Ectodermal cell (in vitro differentiated cells): ENCODE results near the gene NELFA.
"Not testable (repeated sequence)": the region's sequence is repeated elsewhere in the genome, so short reads cannot be mapped to it uniquely, and the experiment has no call there.

Experiments used
- H3K27ac ChIP-seq: 2 replicates; pipeline ENCODE4 v1.7.0; 2013; ENCODE audit warnings: mild to moderate bottlenecking, low read depth, low read length; ENCODE audit not compliant: insufficient read depth, poor library complexity, severe bottlenecking
- H3K27me3 ChIP-seq: 2 replicates; pipeline ENCODE4 v1.7.0; 2013; ENCODE audit warnings: mild to moderate bottlenecking, low read length; ENCODE audit not compliant: insufficient read depth, control insufficient read depth, poor library complexity, severe bottlenecking
- H3K36me3 ChIP-seq: one replicate; pipeline ENCODE4 v1.7.0; 2013; ENCODE audit warnings: low read length; ENCODE audit not compliant: control insufficient read depth, insufficient read depth
- H3K4me1 ChIP-seq: one replicate; pipeline ENCODE4 v1.7.0; 2013; ENCODE audit warnings: low read length; ENCODE audit not compliant: control insufficient read depth, insufficient read depth
- H3K4me3 ChIP-seq: 2 replicates; pipeline ENCODE4 v1.7.0; 2013; ENCODE audit warnings: low read depth, low read length, control low read depth; ENCODE audit not compliant: insufficient read depth
- H3K9me3 ChIP-seq: 2 replicates; pipeline ENCODE4 v1.7.0; 2013; ENCODE audit warnings: mild to moderate bottlenecking, low read length, moderate library complexity; ENCODE audit not compliant: control insufficient read depth
- WGBS, 2 experiments: methylation state at CpG; one replicate each; pipeline ENCODE4 v1.1.7; 2013; ENCODE audit warnings: missing lambda C conversion rate in 2 of 2; 5-methylcytosine and 5-hydroxymethylcytosine counted together

NELFA gene

DNA sequence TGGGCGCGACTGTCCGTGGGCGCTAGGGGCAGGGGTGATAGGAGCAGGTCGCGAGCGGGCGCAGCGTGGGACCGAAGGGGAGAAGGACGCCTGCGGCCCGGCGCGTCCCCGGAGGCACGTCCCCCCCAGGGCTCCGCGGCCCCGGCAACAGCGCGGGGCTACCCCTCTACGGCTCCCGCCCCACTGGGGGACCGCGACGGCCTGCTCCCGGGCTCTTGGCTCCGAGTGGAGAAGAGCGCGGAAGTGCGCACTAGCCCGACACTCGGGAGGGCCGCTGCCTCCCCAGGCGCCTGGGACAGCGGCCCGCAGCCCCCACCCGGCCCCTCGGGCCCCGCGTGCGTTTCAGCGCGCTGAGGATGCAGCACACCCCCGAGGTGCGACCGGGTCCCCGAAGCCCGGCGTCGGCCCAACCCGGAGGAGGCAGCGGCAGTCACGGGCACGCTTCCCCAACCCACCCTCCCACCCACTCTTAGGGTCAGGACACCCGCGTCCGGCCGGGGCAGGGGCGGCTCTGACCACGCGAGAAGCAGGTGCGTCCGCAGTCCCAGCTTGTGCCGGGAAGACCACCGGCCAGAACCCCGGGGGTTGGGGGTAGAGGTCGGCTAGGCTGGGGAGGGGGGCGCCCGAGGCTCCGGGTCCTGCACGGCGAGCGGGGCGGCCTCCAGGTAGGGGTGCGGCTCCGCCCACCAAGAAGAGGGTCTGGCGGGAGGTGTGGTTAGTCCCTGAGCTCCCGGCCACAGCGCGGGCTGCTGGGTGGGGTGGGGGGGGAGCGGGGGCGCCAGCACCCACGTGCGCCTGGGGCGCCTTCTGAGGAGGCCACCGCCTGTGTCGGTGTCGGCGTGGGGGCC lies 31.8 kb upstream of the NELFA start:
- Histone ChIP-seq H3K4me1 (no peaks in the 10 kb centered on the region), H3K4me3 (peak overlapping the region; percentile 74), H3K27ac (no peak overlapping the region), H3K36me3 (peaks cover 6% of the 10 kb centered on the region), H3K27me3 (peaks cover 57% of the 10 kb centered on the region), H3K9me3 (no peaks in the 10 kb centered on the region)
- WGBS, 2 experiments: 11 to 12% methylated on average over 91 of the region's 91 CpGs

DNA sequence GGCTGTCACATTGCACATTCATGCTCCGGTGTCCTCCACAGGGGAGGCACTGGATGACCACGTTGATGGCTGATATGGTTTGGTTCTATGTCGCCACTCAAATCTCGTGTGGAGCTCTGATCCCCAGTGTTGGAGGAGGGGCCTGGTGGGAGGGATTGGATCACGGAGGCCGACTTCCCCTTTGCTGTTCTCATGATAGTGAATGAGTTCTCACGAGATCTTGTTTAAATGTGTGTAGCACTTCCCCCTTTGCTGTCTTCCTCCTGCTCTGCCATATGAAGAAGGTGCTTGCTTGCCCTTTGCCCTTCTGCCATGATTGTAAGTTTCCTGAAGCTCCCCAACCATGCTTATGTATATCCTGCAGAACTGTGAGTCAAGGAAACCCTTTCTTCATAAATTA lies 28.1 kb upstream of the NELFA start:
- Histone ChIP-seq H3K36me3 (no peaks in the 10 kb centered on the region), H3K4me3 (no peak overlapping the region), H3K4me1 (no peaks in the 10 kb centered on the region), H3K9me3 (no peaks in the 10 kb centered on the region), H3K27me3 (peaks cover 52% of the 10 kb centered on the region), H3K27ac (no peak overlapping the region)
- WGBS, 2 experiments: 79 to 86% methylated on average over 7 of the region's 7 CpGs

DNA sequence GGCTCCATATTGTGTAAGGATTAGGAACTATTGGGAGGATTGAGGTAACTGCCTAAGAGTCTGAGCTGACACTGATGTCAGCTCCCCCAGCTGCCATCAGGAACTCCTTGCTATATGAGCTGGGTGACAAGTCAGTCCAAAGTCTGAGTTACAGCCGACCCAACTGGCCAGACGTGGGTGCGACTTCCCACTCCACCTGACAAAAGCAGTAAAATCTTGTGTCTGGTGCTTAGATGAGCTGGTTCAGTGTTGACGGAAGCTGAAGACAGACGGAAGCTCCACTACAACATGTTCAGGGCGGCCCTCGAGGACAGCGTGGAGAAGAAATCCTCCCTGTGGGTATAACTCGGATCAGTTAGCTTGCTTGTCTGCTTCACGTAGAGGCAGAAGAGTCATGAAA lies 27.6 kb upstream of the NELFA start:
- Histone ChIP-seq H3K36me3 (no peaks in the 10 kb centered on the region), H3K27ac (no peak overlapping the region)
- WGBS, 2 experiments: 89 to 91% methylated on average over 10 of the region's 10 CpGs

DNA sequence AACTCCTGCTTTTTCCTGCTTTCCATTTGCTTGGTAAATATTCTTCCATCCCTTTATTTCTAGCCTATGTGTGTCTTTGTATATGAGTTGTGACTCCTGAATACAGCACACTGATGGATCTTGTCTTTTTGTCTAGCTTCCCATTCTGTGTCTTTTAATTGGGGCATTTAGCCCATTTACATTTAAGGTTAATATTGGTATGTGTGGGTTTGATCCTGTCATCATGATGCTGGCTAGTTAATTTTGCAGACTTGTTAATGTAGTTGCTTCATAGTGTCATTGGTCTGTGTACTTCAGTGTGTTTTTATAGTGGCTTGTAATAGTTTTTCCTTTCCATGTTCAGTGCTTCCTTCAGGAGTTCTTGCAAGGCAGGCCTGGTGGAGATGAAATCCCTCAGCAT lies 22.4 kb upstream of the NELFA start:
- H3K9me3 ChIP-seq, H3K4me1 ChIP-seq, H3K27ac ChIP-seq, H3K4me3 ChIP-seq, H3K36me3 ChIP-seq: not testable (repeated sequence)
- H3K27me3 ChIP-seq: peaks cover 17% of the 10 kb centered on the region

More for the DNA sequence above, 27.6 kb upstream of the NELFA start:
- no peaks in the 10 kb centered on the region for H3K4me1 ChIP-seq
- peaks cover 46% of the 10 kb centered on the region for H3K27me3 ChIP-seq
- H3K4me3 ChIP-seq: no peak overlapping the region
- no peaks in the 10 kb centered on the region for H3K9me3 ChIP-seq

DNA sequence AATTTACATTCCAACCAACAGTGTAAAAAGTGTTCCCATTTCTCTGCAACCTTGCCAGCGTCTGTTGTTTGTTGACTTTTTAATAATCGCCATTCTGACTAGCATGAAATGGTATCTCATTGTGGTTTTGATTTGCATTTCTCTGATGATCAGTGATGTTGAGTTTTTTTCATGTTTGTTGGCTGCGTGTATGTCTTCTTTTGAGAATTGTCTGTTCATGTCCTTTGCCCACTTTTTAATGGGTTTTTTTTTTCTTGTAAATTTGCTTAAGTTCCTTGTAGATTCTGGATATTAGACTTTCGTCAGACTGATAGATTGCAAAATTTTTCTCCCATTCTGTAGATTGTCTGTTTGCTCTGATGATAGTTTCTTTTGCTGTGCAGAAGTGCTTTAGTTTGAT lies 18.3 kb upstream of the NELFA start:
- 84 to 86% methylated on average over 4 of the region's 4 CpGs for WGBS, 2 experiments

DNA sequence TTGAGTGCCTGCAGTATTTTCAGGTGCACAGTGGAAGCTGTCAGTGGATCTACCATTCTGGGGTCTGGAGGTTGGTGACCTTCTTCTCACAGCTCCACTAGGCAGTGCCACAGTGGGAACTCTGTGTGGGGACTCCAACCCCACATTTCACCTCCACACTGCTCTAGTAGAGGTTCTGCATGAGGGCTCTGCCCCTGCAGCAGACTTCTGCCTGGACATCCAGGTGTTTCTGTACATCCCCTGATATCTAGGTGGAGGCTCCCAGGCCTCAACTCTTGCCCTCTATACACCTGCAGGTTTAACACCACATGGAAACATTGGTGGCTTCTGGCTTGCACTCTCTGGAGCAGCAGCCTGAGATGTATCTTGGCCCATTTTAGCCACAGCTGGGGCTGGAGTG lies 17.0 kb upstream of the NELFA start:
- H3K4me3 ChIP-seq: no peak overlapping the region
- H3K4me1 ChIP-seq: no peaks in the 10 kb centered on the region
- H3K36me3 ChIP-seq: no peaks in the 10 kb centered on the region
- H3K9me3 ChIP-seq: no peaks in the 10 kb centered on the region
- peaks cover 10% of the 10 kb centered on the region for H3K27me3 ChIP-seq
- no peak overlapping the region for H3K27ac ChIP-seq

More for the DNA sequence above, 18.3 kb upstream of the NELFA start:
- H3K27ac ChIP-seq, H3K4me1 ChIP-seq, H3K9me3 ChIP-seq, H3K36me3 ChIP-seq, H3K4me3 ChIP-seq: not testable (repeated sequence)
- H3K27me3 ChIP-seq: peaks cover 10% of the 10 kb centered on the region

DNA sequence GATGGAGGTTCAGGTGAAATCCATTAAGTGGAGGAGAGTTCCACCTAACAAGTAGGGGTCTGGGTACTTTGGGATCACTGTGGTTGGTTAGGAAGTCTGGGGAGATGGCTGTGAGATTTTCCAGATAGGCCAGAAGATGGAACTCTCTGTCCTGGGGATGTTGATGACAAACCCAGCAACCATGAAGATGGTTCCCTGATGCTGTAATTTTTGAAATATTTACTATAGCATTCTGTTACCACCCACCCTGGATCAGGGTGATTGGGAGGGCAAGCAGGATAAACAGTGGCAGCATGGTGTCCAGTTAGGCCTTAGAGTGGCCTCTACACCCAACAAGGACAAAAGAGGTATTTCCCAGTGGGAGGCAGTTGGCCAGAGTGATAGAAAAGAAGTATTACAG lies 15.9 kb upstream of the NELFA start:
- H3K4me1 ChIP-seq: no peaks in the 10 kb centered on the region
- H3K4me3 ChIP-seq: no peak overlapping the region

DNA sequence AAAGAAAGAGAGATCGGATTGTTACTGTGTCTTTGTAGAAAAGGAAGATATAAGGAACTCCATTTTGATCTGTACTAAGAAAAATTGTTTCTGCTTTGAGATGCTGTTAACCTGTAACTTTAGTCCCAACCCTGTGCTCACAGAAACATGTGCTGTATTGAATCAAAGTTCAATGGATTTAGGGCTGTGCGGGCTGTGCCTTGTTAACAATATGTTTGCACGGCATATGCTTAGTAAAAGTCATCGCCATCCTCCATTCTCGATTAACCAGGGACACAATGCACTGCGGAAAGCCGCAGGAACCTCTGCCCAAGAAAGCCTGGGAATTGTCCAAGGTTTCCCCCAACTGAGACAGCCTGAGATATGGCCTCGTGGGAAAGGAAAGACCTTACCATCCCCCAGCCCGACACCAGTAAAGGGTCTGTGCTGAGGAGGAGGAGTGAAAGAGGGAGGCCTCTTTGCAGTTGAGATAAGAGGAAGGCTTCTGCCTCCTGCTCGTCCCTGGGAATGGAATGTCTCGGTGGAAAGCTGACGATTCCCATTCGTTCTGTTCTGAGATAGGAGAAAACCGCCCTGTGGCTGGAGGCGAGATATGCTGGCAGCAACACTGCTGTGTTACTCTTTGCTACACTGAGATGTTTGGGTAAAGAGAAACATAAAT lies 12.7 kb upstream of the NELFA start:
- not testable (repeated sequence) for H3K9me3 ChIP-seq, H3K4me3 ChIP-seq, H3K4me1 ChIP-seq, H3K36me3 ChIP-seq, H3K27ac ChIP-seq, H3K27me3 ChIP-seq
- WGBS, 2 experiments: 52 to 54% methylated on average over 15 of the region's 15 CpGs

More for the DNA sequence above, 15.9 kb upstream of the NELFA start:
- Histone ChIP-seq H3K27me3 (peaks cover 10% of the 10 kb centered on the region), H3K36me3 (no peaks in the 10 kb centered on the region), H3K27ac (no peak overlapping the region), H3K9me3 (no peaks in the 10 kb centered on the region)

DNA sequence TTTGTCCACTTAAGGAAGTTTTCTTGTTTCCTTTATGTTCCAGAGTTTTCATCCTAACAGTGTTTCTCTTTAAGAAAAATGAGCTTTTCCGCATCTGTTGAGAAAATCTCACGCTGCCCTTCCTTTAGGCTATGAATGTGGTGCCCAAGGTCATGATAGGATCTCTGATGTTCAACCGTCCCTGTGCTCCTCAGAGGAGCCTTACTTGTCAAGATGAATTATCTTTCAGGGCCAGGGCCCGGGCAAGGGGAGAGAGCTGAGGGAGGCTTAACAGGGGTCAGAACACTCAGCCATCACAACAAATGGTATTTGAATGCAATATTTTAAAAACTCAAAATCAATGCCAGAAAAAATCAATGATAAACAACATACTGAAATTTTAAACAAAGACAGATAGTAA lies 6.2 kb upstream of the NELFA start:
- Histone ChIP-seq H3K4me3 (no peak overlapping the region), H3K36me3 (no peaks in the 10 kb centered on the region), H3K4me1 (no peaks in the 10 kb centered on the region), H3K27ac (no peak overlapping the region), H3K27me3 (peaks cover 22% of the 10 kb centered on the region), H3K9me3 (no peaks in the 10 kb centered on the region)
- 86 to 90% methylated on average over 4 of the region's 4 CpGs for WGBS, 2 experiments

DNA sequence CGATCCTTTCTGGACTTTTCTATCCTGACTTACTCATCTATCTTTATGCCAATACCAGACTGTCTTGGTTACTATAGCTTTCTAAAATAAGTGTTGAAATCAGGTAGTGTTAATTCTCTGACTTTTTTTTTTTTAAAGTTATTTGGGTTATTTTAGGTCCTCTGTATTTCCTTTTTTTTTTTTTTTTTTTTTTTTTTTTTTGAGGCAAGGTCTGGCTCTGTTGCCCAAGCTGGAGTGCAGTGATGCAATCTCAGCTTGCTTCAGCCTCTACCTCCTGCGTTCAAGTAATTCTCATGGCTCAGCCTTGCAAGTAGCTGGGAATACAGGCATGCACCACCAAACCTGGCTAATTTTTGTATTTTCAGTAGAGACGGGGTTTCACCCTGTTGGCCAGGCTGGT lies 2.8 kb upstream of the NELFA start:
- no peaks in the 10 kb centered on the region for H3K9me3 ChIP-seq
- H3K4me3 ChIP-seq: no peak overlapping the region
- H3K27ac ChIP-seq: no peak overlapping the region
- no peaks in the 10 kb centered on the region for H3K36me3 ChIP-seq
- 91% methylated on average over 3 of the region's 3 CpGs for WGBS, 2 experiments
- peaks cover 12% of the 10 kb centered on the region for H3K4me1 ChIP-seq
- peaks cover 28% of the 10 kb centered on the region for H3K27me3 ChIP-seq
